Measurements from ENCODE around the gene LPP. TPM values are rescaled to one million over a fixed set of nuclear protein-coding genes. Genes with fewer than 3 reads are reported as not detected.

Gene LPP
- total RNA-seq, 1 experiment from 2014 or later: 148 TPM

DNA sequence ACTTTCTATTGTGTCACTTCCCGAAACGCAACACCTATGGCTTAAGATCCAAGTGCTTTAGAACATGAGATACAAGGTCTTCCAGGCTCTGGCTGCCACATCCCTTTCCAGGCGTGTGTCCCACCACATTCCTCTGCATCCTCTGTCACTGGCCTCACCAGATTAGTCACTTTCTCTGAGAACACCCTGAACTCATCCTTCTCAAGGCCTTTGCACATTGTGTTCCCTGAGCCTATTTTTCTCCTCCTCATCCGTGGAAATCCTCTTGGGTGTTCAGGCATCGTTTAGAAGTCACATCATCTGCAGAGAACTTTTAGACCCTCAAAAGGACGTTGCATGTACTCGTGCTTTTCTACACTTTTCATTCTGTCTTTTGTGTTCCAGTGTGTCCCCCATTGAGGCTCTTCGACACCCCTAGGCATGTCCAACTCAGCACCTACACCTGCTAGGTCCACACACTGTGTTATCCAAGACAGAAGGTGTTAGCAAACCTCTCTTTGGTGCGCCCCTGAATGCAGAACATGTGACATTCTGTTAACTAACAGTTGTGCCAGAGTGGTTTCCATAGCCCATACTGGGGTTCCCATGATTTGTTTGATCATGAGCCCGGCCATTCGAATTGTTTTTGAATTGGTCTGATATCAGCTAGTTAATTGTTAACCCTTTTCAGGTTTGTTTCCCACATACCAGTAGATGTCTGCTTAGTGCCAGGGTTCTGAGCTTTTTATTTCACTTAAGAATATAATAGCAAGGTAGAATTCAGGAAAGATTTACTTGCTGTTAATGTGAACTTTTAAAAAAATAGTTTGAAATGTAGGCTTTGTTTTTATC, 67.2 kb downstream of the LPP start:
- intact Hi-C loops (cut with micrococcal nuclease; ENCODE audit: unreplicated experiment): no loop called here
- Histone ChIP-seq H3K4me1 (replicated peaks; ENCODE audit: insufficient read depth) (no peaks in the 10 kb centered on the region), H2AFZ (no peak overlapping the region), H3K27ac (no peak overlapping the region), H3K79me2 (ENCODE audit: low read depth) (0 out of 2 replicates have a peak, but pooled peaks cover 11% of the 10 kb centered on the region), H3K9me2 (ENCODE audit: insufficient read depth) (no peaks in the 10 kb centered on the region), H3K27me3 (ENCODE audit: insufficient read depth, low read depth) (no peaks in the 10 kb centered on the region), H3K4me3 (no peak overlapping the region), H3K4me2 (no peak overlapping the region), H4K20me1 (ENCODE audit: insufficient read depth) (no peaks in the 10 kb centered on the region), H3K36me3 (ENCODE audit: low read depth) (peaks cover 22% of the 10 kb centered on the region), H3F3A (ENCODE audit: insufficient read depth, low read depth) (no peaks in the 10 kb centered on the region), H3K9me3 (ENCODE audit: insufficient read depth, low read depth) (peaks cover 3% of the 10 kb centered on the region; the same call in 1 of the 2 replicates)
- no TSS peak for BruUV-seq (replicated peaks)
- ChIA-PET CTCF (no interaction called here), POLR2A (ENCODE audit: unreplicated experiment) (no interaction called here)
- TF ChIP-seq, protein P1, sequence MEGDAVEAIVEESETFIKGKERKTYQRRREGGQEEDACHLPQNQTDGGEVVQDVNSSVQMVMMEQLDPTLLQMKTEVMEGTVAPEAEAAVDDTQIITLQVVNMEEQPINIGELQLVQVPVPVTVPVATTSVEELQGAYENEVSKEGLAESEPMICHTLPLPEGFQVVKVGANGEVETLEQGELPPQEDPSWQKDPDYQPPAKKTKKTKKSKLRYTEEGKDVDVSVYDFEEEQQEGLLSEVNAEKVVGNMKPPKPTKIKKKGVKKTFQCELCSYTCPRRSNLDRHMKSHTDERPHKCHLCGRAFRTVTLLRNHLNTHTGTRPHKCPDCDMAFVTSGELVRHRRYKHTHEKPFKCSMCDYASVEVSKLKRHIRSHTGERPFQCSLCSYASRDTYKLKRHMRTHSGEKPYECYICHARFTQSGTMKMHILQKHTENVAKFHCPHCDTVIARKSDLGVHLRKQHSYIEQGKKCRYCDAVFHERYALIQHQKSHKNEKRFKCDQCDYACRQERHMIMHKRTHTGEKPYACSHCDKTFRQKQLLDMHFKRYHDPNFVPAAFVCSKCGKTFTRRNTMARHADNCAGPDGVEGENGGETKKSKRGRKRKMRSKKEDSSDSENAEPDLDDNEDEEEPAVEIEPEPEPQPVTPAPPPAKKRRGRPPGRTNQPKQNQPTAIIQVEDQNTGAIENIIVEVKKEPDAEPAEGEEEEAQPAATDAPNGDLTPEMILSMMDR (conservative IDR thresholded peaks at IDR 0.05): no peak
- no peak for TF ChIP-seq EZH2 (IDR thresholded peaks at IDR 0.05; ENCODE audit: low read depth)
- no peak for DNase-seq

DNA sequence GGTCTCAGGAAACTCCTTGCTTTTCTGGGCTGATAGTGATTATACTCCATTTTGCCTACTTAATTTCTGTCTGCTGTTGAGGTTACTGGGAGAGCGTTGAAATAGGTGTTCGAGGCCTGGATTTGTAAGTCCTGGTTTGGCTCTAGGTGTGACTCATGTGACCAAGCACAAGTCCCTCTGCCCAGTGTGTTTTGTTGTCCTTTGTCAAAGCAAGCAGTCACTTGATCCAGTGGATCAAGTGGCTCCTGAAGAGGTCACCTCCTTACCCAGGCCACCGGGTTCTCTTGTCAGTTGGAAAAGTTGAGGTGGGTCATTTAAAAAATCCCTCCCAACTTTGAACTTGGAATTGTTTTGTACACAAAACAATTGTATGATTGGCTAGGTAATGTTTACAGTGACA, 70.0 kb downstream of the LPP start:
- CTCF ChIA-PET: no interaction called here
- H3K9me3 ChIP-seq (ENCODE audit: insufficient read depth, low read depth): peaks cover 3% of the 10 kb centered on the region; the same call in 1 of the 2 replicates
- H3K4me2 ChIP-seq: no peak overlapping the region
- TF ChIP-seq, protein P1 (conservative IDR thresholded peaks at IDR 0.05): no peak
- intact Hi-C loops (cut with micrococcal nuclease; ENCODE audit: unreplicated experiment): no loop called here
- no peak for DNase-seq
- POLR2A ChIA-PET (ENCODE audit: unreplicated experiment): no interaction called here
- H3F3A ChIP-seq (ENCODE audit: insufficient read depth, low read depth): no peaks in the 10 kb centered on the region
- H3K9me2 ChIP-seq (ENCODE audit: insufficient read depth): no peaks in the 10 kb centered on the region
- H3K27me3 ChIP-seq (ENCODE audit: insufficient read depth, low read depth): no peaks in the 10 kb centered on the region
- no peak overlapping the region for H3K4me3 ChIP-seq
- H3K36me3 ChIP-seq (ENCODE audit: low read depth): peaks cover 22% of the 10 kb centered on the region
- no peak overlapping the region for H3K27ac ChIP-seq
- no peaks in the 10 kb centered on the region for H4K20me1 ChIP-seq (ENCODE audit: insufficient read depth)
- H3K4me1 ChIP-seq (replicated peaks; ENCODE audit: insufficient read depth): no peaks in the 10 kb centered on the region
- BruUV-seq (replicated peaks): no TSS peak
- 0 out of 2 replicates have a peak, but pooled peaks cover 7% of the 10 kb centered on the region for H3K79me2 ChIP-seq (ENCODE audit: low read depth)
- H2AFZ ChIP-seq: no peak overlapping the region

DNA sequence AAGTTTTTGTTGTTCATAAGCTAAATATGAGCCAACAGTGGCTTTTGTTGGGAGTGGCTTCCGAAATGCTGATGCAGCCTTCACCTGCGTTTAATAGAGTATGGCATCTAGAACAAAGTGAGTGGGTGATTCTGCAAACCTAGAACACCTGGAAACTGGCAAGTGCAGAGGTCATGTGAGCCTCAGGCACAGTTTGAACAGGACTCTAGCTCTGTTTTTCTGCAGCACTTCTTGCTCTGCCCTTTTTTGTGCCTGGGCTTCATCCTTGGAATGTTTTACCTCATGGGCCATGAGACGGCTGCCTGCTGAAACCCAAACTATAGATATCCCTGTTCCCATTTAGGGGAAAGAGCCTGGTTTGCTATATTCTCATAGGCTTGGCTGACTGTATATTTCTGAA, 73.5 kb downstream of the LPP start:
- Histone ChIP-seq H3K36me3 (ENCODE audit: low read depth) (peaks cover 11% of the 10 kb centered on the region), H3K27ac (no peak overlapping the region), H3K4me1 (replicated peaks; ENCODE audit: insufficient read depth) (no peaks in the 10 kb centered on the region), H3K9me2 (ENCODE audit: insufficient read depth) (no peaks in the 10 kb centered on the region), H3K9me3 (ENCODE audit: insufficient read depth, low read depth) (peaks cover 3% of the 10 kb centered on the region; the same call in 1 of the 2 replicates), H2AFZ (no peak overlapping the region), H4K20me1 (ENCODE audit: insufficient read depth) (no peaks in the 10 kb centered on the region), H3K27me3 (ENCODE audit: insufficient read depth, low read depth) (no peaks in the 10 kb centered on the region), H3K79me2 (ENCODE audit: low read depth) (0 out of 2 replicates have a peak, but pooled peaks cover 4% of the 10 kb centered on the region), H3K4me3 (no peak overlapping the region), H3K4me2 (no peak overlapping the region), H3F3A (ENCODE audit: insufficient read depth, low read depth) (no peaks in the 10 kb centered on the region)
- intact Hi-C loops (cut with micrococcal nuclease; ENCODE audit: unreplicated experiment): no loop called here
- ChIA-PET CTCF (interaction anchor here (0.6 kb wide), 1 partner anchor 231 kb away, joined by 4 read pairs; no protein-coding TSS in a partner anchor), POLR2A (ENCODE audit: unreplicated experiment) (no interaction called here)
- DNase-seq: no peak
- no TSS peak for BruUV-seq (replicated peaks)
- TF ChIP-seq, protein P1 (conservative IDR thresholded peaks at IDR 0.05): no peak
- no peak for TF ChIP-seq EZH2 (IDR thresholded peaks at IDR 0.05; ENCODE audit: low read depth)

All from PC-9 (cell line).